Amniotic epithelial cell (primary cell): ENCODE measurements around the gene OTC.

Experiments used
- DNase-seq: peaks from one replicate; pipeline ENCODE4 v3.0.0-alpha.2; 2010; ENCODE audit warnings: low read depth

OTC gene

GRCh38 chrX:38468563-38469157 is 116.3 kb downstream of the OTC start:
- no peak for DNase-seq
